HepG2 (cell line): ENCODE measurements around the gene CCT3. TPM values are rescaled to one million over a fixed set of nuclear protein-coding genes. Genes with fewer than 3 reads are reported as not detected.

ENCODE experiments used
- ARID3A ChIP-seq: IDR thresholded peaks from 2 replicates; pipeline ENCODE4 v1.6.1; 2012; ENCODE audit warnings: low read depth, low read length, improper control_type of control experiment
- CENPBD1 ChIP-seq: sonication (generic); formaldehyde crosslinking; IDR thresholded peaks from 2 replicates; pipeline ENCODE4 v1.8.0; 2022; ENCODE audit warnings: missing genetic modification reagents, low read depth, mild to moderate bottlenecking, borderline replicate concordance
- ELF1 ChIP-seq: sonication (generic); formaldehyde crosslinking; IDR thresholded peaks from 2 replicates; pipeline ENCODE4 v1.4.0; 2020; ENCODE audit warnings: missing genetic modification reagents
- FOXM1 ChIP-seq: sonication (generic); formaldehyde crosslinking; IDR thresholded peaks from 2 replicates; pipeline ENCODE4 v1.5.0; 2020; ENCODE audit warnings: missing genetic modification reagents
- LBX2 ChIP-seq: sonication (generic); formaldehyde crosslinking; IDR thresholded peaks from 2 replicates; pipeline ENCODE4 v1.5.0; 2020; ENCODE audit warnings: missing genetic modification reagents, mild to moderate bottlenecking, borderline replicate concordance
- RERE ChIP-seq: IDR thresholded peaks from 2 replicates; pipeline ENCODE4 v1.6.1; 2016; ENCODE audit warnings: low read depth, missing genetic modification reagents, missing compliant biosample characterization
- TERF1 ChIP-seq: sonication (generic); formaldehyde crosslinking; IDR thresholded peaks from 2 replicates; pipeline ENCODE4 v1.8.0; 2022; ENCODE audit warnings: mild to moderate bottlenecking, missing genetic modification reagents, moderate library complexity
- WIZ ChIP-seq: sonication (generic); formaldehyde crosslinking; IDR thresholded peaks from 2 replicates; pipeline ENCODE4 v1.5.1; 2020; ENCODE audit warnings: mild to moderate bottlenecking, missing genetic modification reagents
- ZBTB43 ChIP-seq: sonication (generic); formaldehyde crosslinking; conservative IDR thresholded peaks from 2 replicates; pipeline ENCODE4 v1.4.0; 2020; ENCODE audit warnings: missing genetic modification reagents
- ZNF281 ChIP-seq: sonication (generic); formaldehyde crosslinking; IDR thresholded peaks from 2 replicates; pipeline ENCODE4 v1.4.0; 2020; ENCODE audit warnings: missing genetic modification reagents, borderline replicate concordance
- ZNF414 ChIP-seq: sonication (generic); formaldehyde crosslinking; IDR thresholded peaks from 2 replicates; pipeline ENCODE4 v1.5.0; 2020; ENCODE audit warnings: missing genetic modification reagents
- ZNF703 ChIP-seq: sonication (generic); formaldehyde crosslinking; IDR thresholded peaks from 2 replicates; pipeline ENCODE4 v1.5.1; 2020; ENCODE audit warnings: missing genetic modification reagents, mild to moderate bottlenecking, moderate library complexity, borderline replicate concordance
- ZNF766 ChIP-seq: sonication (generic); formaldehyde crosslinking; IDR thresholded peaks from 2 replicates; pipeline ENCODE4 v1.5.0; 2020; ENCODE audit warnings: missing genetic modification reagents, borderline replicate concordance
- polyA plus RNA-seq, 8 experiments: library from polyadenylated mRNA; depleted of rRNA in 3 of 8; stranded (reverse) in 7 of 8; unstranded in 1 of 8; fragments of >200 nt; fragmentation: Illumina TruSeq in 4 of 8; extraction: Trizol in 4 of 8; gene quantifications; 2 replicates each; pipeline versions ENCODE4 v1.2.1 to v1.2.3, GENCODE V29; 2011 to 2016; ENCODE audit warnings: low read depth in 4 of 8, missing spikeins in 1 of 8, mixed read lengths in 1 of 8; ENCODE audit not compliant: insufficient read depth in 1 of 8
- total RNA-seq, 5 experiments: library from RNA; depleted of rRNA; stranded (reverse); fragments of >200 nt; fragmentation: Illumina TruSeq; extraction: Trizol; gene quantifications; 2 replicates each; pipeline ENCODE4 v1.2.3, GENCODE V29; 2016; ENCODE audit warnings: low read depth in 1 of 5

CCT3 gene
- total and polyA plus RNA-seq, 2 of the 13 experiments (the other 11 are each of a cell fraction or from before 2014, with no cell fraction given): 319 to 615 TPM

- no peak for TF ChIP-seq TERF1 (CRISPR knock-in tag)
- TF ChIP-seq ZNF281 (CRISPR knock-in tag): no peak
- no peak for TF ChIP-seq RERE (CRISPR knock-in tag)
- no peak for TF ChIP-seq WIZ (CRISPR knock-in tag)
- no peak for TF ChIP-seq ZNF414 (CRISPR knock-in tag)
- no peak for TF ChIP-seq LBX2
- TF ChIP-seq ELF1 (CRISPR knock-in tag): peak; percentile 56; the same call in 1 of the 2 replicates
- no peak for TF ChIP-seq CENPBD1 (CRISPR knock-in tag)
- TF ChIP-seq ZNF703 (CRISPR knock-in tag): no peak
- no peak for TF ChIP-seq ZBTB43
- no peak for TF ChIP-seq FOXM1 (CRISPR knock-in tag)
- no peak for TF ChIP-seq ZNF766 (CRISPR knock-in tag)
- TF ChIP-seq ARID3A: no peak
These were observed 56.2 kb downstream of the CCT3 start (continued) for GRCh38 chr1:156281693-156282478.
